Type B pancreatic cell (in vitro differentiated cells): ENCODE results near the gene MIER2. TPM values are rescaled to one million over a fixed set of nuclear protein-coding genes. Genes with fewer than 3 reads are reported as not detected.
A peak's percentile ranks its signal among the peaks of the same experiment; 100 is the strongest.

ENCODE experiments used
- DNase-seq: peaks from one replicate; pipeline ENCODE4 v3.0.0; 2021; ENCODE audit warnings: mixed read lengths; ENCODE audit not compliant: unreplicated experiment; ENCODE audit errors: extremely low spot score
- H3K27ac Mint-ChIP-seq: 2 replicates; pipeline ENCODE4 v1.8.0; 2021; ENCODE audit warnings: mild to moderate bottlenecking, mixed read lengths
- H3K27me3 Mint-ChIP-seq: 2 replicates; pipeline ENCODE4 v1.8.0; 2021; ENCODE audit warnings: mixed read lengths
- H3K36me3 Mint-ChIP-seq: 2 replicates; pipeline ENCODE4 v1.8.0; 2021; ENCODE audit warnings: mixed read lengths
- H3K4me1 Mint-ChIP-seq: one replicate; pipeline ENCODE4 v1.8.0; 2021; ENCODE audit warnings: mixed read lengths; ENCODE audit not compliant: unreplicated experiment
- H3K4me3 Mint-ChIP-seq: 2 replicates; pipeline ENCODE4 v1.8.0; 2021; ENCODE audit warnings: mild to moderate bottlenecking, mixed read lengths
- H3K9me3 Mint-ChIP-seq: 2 replicates; pipeline ENCODE4 v1.8.0; 2021; ENCODE audit warnings: mixed read lengths
- total RNA-seq: library from RNA; stranded (reverse); gene quantifications from 2 replicates; pipeline ENCODE4 v1.2.1, GENCODE V29; 2021; ENCODE audit warnings: low replicate concordance
- TF ChIP-seq, protein P1 (sequence below): fragments of 200-600 bp; sonication (generic); conservative IDR thresholded peaks from 2 replicates; pipeline ENCODE4 v1.5.0; 2021; ENCODE audit warnings: antibody characterized with exemption, mild to moderate bottlenecking

Gene MIER2
- total RNA-seq, 1 donor from 2014 or later = 42.3 TPM

DNA sequence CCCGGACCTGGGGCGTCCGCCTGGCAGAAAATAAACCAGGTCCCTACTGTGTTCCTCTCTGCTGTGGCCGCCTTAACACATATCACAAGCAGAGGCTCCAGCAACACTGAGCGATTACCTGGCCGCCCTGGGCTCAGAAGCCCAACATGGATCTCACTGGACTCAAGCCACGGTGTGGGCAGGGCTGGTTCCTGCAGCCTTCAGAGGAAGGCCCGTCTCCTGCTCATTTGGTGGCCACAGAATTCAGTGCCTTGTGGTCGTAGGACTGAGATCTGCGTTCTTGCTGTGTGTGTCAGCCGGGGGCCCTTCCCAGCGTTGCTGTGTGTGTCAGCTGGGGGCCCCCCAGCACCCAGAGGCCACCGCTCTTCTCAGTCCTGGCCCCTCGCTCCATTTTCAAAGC is 34.1 kb upstream of the MIER2 start:
- no peak for DNase-seq
- TF ChIP-seq, protein P1, sequence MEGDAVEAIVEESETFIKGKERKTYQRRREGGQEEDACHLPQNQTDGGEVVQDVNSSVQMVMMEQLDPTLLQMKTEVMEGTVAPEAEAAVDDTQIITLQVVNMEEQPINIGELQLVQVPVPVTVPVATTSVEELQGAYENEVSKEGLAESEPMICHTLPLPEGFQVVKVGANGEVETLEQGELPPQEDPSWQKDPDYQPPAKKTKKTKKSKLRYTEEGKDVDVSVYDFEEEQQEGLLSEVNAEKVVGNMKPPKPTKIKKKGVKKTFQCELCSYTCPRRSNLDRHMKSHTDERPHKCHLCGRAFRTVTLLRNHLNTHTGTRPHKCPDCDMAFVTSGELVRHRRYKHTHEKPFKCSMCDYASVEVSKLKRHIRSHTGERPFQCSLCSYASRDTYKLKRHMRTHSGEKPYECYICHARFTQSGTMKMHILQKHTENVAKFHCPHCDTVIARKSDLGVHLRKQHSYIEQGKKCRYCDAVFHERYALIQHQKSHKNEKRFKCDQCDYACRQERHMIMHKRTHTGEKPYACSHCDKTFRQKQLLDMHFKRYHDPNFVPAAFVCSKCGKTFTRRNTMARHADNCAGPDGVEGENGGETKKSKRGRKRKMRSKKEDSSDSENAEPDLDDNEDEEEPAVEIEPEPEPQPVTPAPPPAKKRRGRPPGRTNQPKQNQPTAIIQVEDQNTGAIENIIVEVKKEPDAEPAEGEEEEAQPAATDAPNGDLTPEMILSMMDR = no peak
- no peak overlapping the region for H3K27ac Mint-ChIP-seq
- no peaks in the 10 kb centered on the region for H3K4me1 Mint-ChIP-seq
- H3K9me3 Mint-ChIP-seq = no peaks in the 10 kb centered on the region
- H3K4me3 Mint-ChIP-seq = no peak overlapping the region
- H3K36me3 Mint-ChIP-seq = no peaks in the 10 kb centered on the region
- H3K27me3 Mint-ChIP-seq = peaks cover 13% of the 10 kb centered on the region

DNA sequence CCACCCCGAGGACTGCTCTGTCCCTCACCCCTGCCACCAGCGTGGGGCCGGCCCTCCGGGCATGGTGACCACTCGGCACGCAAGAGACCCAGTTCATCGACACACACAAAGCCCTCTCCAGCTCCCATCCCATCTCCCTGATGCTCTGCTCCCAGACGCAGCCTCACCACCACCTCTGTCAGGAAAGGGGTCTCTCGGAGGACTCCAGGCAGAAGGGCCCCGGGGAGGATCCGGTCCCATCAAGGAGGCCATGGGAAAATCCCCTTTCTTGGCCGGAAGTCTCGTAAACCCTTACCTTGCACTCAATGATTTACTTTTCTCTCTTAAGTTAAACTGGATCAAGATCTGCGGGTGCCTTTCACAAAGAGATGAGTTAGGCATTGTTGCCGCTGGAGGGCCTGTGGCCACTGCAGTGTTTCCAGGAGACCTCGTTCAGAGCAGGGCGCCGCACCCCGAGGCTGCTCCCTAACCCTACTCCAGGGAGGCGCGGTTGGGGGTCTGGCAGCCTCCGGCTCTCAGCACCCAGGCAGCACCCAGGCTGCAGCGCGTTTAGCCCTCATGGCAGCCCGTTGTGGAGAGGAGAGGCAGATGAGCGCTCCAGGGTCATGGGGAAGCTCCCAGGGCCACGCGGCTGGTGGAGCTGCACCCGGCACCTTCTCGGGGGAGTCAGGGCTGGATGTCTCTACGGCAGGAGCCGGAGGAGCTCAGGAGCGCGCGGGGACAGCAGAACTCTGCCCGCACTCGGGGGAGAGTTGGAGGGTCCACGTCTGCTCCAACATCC is 33.4 kb upstream of the MIER2 start:
- no peaks in the 10 kb centered on the region for H3K4me1 Mint-ChIP-seq
- TF ChIP-seq, protein P1 = no peak
- H3K9me3 Mint-ChIP-seq = no peaks in the 10 kb centered on the region
- H3K36me3 Mint-ChIP-seq = no peaks in the 10 kb centered on the region
- peaks cover 8% of the 10 kb centered on the region for H3K27me3 Mint-ChIP-seq
- H3K27ac Mint-ChIP-seq = no peak overlapping the region
- DNase-seq = no peak
- no peak overlapping the region for H3K4me3 Mint-ChIP-seq

DNA sequence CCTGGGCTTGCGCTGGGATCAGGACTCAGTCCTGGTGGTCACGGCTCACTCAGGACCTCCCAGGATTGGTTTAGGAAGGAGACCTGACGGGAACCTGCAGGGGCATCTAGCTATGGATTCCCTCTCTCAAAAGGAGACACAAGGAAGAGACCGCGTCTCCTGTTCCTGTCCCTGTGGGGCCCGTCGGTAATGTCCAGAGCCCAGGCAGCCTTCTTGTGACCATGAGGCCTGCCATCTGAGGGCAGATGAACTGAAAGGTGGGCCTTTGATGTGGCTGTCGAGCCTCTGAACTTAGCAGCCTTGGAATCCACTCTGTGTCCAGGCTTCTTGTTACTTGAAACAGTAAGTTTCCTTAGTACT is 31.5 kb upstream of the MIER2 start:
- Mint-ChIP-seq H3K9me3 (no peaks in the 10 kb centered on the region), H3K27ac (no peak overlapping the region), H3K36me3 (no peaks in the 10 kb centered on the region)

DNA sequence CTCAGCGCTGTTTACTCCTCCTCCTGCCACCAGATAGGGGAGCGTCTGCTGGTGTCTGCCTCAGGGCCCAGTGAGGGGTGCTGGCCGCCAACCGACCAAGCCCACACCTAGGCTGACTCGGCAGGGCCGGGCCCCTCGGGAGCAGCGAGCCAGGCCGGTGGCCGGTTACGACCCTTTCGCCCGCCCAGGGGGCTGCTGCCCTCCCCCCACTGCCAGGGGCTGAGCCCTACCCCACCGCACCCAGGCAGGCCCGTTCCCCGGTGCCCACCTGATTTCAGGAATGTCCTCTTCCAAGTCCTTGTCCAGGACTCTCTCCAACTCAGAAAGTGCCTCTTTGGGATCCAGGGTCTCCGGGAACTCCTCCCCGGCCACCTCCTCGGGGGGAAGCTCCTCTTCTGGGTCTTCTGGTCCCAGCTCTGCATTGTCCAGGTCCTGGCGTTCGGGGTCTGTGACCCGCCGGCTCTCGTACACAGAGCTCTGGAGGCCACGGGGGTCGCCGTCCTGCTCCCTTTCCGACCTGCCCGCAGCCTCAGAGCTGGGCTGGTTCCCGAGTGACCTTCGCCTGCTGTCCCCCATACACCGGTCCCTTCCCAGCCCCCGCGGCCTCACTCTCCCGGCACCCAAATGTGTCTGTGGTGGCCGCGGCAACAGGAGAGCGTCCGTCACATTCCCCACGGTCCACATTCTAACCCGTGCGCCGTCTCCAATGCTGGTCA is 31.0 kb upstream of the MIER2 start:
- peaks cover 11% of the 10 kb centered on the region for H3K27me3 Mint-ChIP-seq
- H3K27ac Mint-ChIP-seq = no peak overlapping the region
- H3K36me3 Mint-ChIP-seq = no peaks in the 10 kb centered on the region
- peaks cover 7% of the 10 kb centered on the region for H3K4me1 Mint-ChIP-seq
- no peak overlapping the region for H3K4me3 Mint-ChIP-seq
- DNase-seq = peak; percentile 66
- H3K9me3 Mint-ChIP-seq = no peaks in the 10 kb centered on the region
- TF ChIP-seq, protein P1 = no peak

More for the DNA sequence above, 31.5 kb upstream of the MIER2 start:
- no peak for DNase-seq
- peaks cover 11% of the 10 kb centered on the region for H3K27me3 Mint-ChIP-seq
- H3K4me3 Mint-ChIP-seq = no peak overlapping the region
- H3K4me1 Mint-ChIP-seq = peaks cover 7% of the 10 kb centered on the region
- TF ChIP-seq, protein P1 = no peak

DNA sequence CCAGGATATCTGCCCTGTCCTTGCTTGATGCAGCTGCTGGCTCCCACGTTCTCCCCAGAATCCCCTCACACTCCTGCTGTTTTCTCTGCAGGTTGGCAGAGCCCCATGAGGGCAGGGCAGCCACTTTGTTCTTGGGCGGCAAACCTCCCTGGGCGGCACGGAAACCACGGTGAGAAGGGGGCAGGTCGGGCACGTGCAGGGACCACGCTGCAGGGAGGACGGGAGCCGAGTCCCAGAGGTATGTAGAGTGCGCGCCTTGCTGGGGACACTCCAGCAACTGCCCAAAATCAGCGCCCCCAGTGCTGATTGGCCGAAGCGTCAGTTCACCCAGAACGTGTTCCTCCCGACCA is 30.3 kb upstream of the MIER2 start:
- Mint-ChIP-seq H3K27ac (no peak overlapping the region), H3K27me3 (peaks cover 11% of the 10 kb centered on the region), H3K4me1 (peaks cover 7% of the 10 kb centered on the region), H3K36me3 (no peaks in the 10 kb centered on the region), H3K4me3 (no peak overlapping the region), H3K9me3 (no peaks in the 10 kb centered on the region)
- DNase-seq = peak; percentile 37
- TF ChIP-seq, protein P1 = no peak
